T-helper 22 cell (primary cell): Measurements from ENCODE around the gene CCDC13.

ENCODE experiments used
- DNase-seq: peaks from one replicate; pipeline ENCODE4 v3.0.0-alpha.2; 2020; ENCODE audit warnings: low read depth

CCDC13 gene

GRCh38 chr3:42733501-42734262 is 39.4 kb downstream of the CCDC13 start:
- no peak for DNase-seq

- DNase-seq, result no peak
These were observed 40.1 kb downstream of the CCDC13 start for GRCh38 chr3:42732829-42733459.

GRCh38 chr3:42732196-42732828 is 40.7 kb downstream of the CCDC13 start:
- DNase-seq, result no peak

- DNase-seq, result no peak
These were observed 41.4 kb downstream of the CCDC13 start for GRCh38 chr3:42731476-42732195.

GRCh38 chr3:42730706-42731420 is 42.2 kb downstream of the CCDC13 start:
- no peak for DNase-seq

GRCh38 chr3:42730294-42730693 is 42.8 kb downstream of the CCDC13 start:
- no peak for DNase-seq

- DNase-seq, result no peak
These were observed 43.5 kb downstream of the CCDC13 start for GRCh38 chr3:42729404-42730145.

GRCh38 chr3:42728668-42729364 is 44.2 kb downstream of the CCDC13 start:
- DNase-seq, result no peak

- no peak for DNase-seq
These were observed 45.0 kb downstream of the CCDC13 start for GRCh38 chr3:42728056-42728455.

GRCh38 chr3:42725454-42725853 is 47.6 kb downstream of the CCDC13 start:
- no peak for DNase-seq

GRCh38 chr3:42723219-42723618 is 49.8 kb downstream of the CCDC13 start:
- no peak for DNase-seq
